Natural killer cell (primary cell): Measurements from ENCODE around the gene CERT1. TPM values are rescaled to one million over a fixed set of nuclear protein-coding genes. Genes with fewer than 3 reads are reported as not detected.

Experiments
- ATAC-seq, 3 donors: fragments of 150-1000 bp in 2 of 3; fragments of 200-7000 bp in 1 of 3; cut with Tn5 transposase; 1 replicate in 1 of 3; 2 replicates in 2 of 3; pipeline ENCODE4 v1.10.0; 2021; ENCODE audit warnings: mild to moderate bottlenecking in 2 of 3, moderate library complexity in 2 of 3
- DNase-seq, 2 donors: peaks; one replicate each; pipeline versions ENCODE4 v3.0.0 to v3.0.0-alpha.2; 2013 to 2021; ENCODE audit warnings: mixed read lengths in 1 of 2
- H3K27ac ChIP-seq: one replicate; pipeline ENCODE4 v1.5.1; 2013; ENCODE audit warnings: mild to moderate bottlenecking, low read length
- H3K27me3 ChIP-seq: one replicate; pipeline ENCODE4 v1.6.1; 2013; ENCODE audit warnings: low read length; ENCODE audit not compliant: control insufficient read depth, insufficient read depth
- H3K36me3 ChIP-seq: one replicate; pipeline ENCODE4 v1.6.1; 2013; ENCODE audit warnings: low read length; ENCODE audit not compliant: control insufficient read depth, insufficient read depth
- H3K4me1 ChIP-seq: one replicate; pipeline ENCODE4 v1.6.1; 2013; ENCODE audit warnings: low read length; ENCODE audit not compliant: control insufficient read depth, insufficient read depth
- H3K4me3 ChIP-seq: one replicate; pipeline ENCODE4 v1.5.1; 2013; ENCODE audit warnings: low read length
- H3K9me3 ChIP-seq: one replicate; pipeline ENCODE4 v1.6.1; 2013; ENCODE audit warnings: low read length; ENCODE audit not compliant: control insufficient read depth, insufficient read depth
- H3K27ac Mint-ChIP-seq, 2 donors: one replicate each; pipeline ENCODE4 v1.8.0; 2022; ENCODE audit warnings: mild to moderate bottlenecking in 2 of 2, mixed read lengths in 2 of 2, moderate library complexity in 1 of 2
- H3K27me3 Mint-ChIP-seq, 2 donors: one replicate each; pipeline ENCODE4 v1.8.0; 2022; ENCODE audit warnings: low read depth in 2 of 2, mixed read lengths in 2 of 2
- H3K36me3 Mint-ChIP-seq: one replicate; pipeline ENCODE4 v1.8.0; 2022; ENCODE audit warnings: mixed read lengths
- H3K4me1 Mint-ChIP-seq, 2 donors: one replicate each; pipeline ENCODE4 v1.8.0; 2022; ENCODE audit warnings: mixed read lengths in 2 of 2
- H3K4me3 Mint-ChIP-seq: one replicate; pipeline ENCODE4 v1.8.0; 2022; ENCODE audit warnings: mild to moderate bottlenecking, moderate library complexity, mixed read lengths
- H3K9me3 Mint-ChIP-seq, 2 donors: one replicate each; pipeline ENCODE4 v1.8.0; 2022; ENCODE audit warnings: mixed read lengths in 2 of 2
- CTCF ChIP-seq: fragments of 200-600 bp; IDR thresholded peaks from one replicate; pipeline ENCODE4 v1.8.0; 2022; ENCODE audit warnings: antibody characterized with exemption
- WGBS: methylation state at CpG from one replicate; pipeline ENCODE4 v1.1.7; 2013; ENCODE audit warnings: missing lambda C conversion rate; ENCODE audit not compliant: insufficient coverage; 5-methylcytosine and 5-hydroxymethylcytosine counted together
- intact Hi-C: fragments of 100-400 bp; cut with micrococcal nuclease; formaldehyde crosslinking; loops from one replicate; pipeline ENCODE4 v1.14.2; 2022
- total RNA-seq, 4 donors: library from RNA; stranded (reverse); fragments of 120-200 nt in 1 of 4; gene quantifications; one replicate each; pipeline versions ENCODE4 v1.2.3 to v1.2.4, GENCODE V29; 2013 to 2022

The CERT1 gene
- total RNA-seq, 3 donors from 2014 or later (not counting 1 experiment from before 2014, with no cell fraction given), result 50.1 to 51.4 (median 50.2) TPM

GRCh38 chr5:75513841-75514240 is 2.4 kb upstream of the CERT1 start:
- Histone ChIP-seq H3K36me3 (no peaks in the 10 kb centered on the region), H3K27ac (no peak overlapping the region), H3K4me3 (no peak overlapping the region), H3K27me3 (no peaks in the 10 kb centered on the region), H3K4me1 (peaks cover 14% of the 10 kb centered on the region), H3K9me3 (no peaks in the 10 kb centered on the region)
- no CpG with 5 or more reads among the region's 1 CpG for WGBS
- intact Hi-C loops, result loop anchor here (10.0 kb wide), 2 partner anchors 161 to 1949 kb away; partner anchors contain the start of genes ANKRA2 and UTP15
- Mint-ChIP-seq H3K27me3 (no peaks in the 10 kb centered on the region), H3K36me3 (no peaks in the 10 kb centered on the region), H3K4me3 (peak overlapping the region; percentile 13), H3K9me3 (no peaks in the 10 kb centered on the region), H3K27ac (peak overlapping the region in 1 of 2 donors; percentile 10), H3K4me1 (peaks cover 47 to 48% of the 10 kb centered on the region in 2 donors)
- DNase-seq (no peak), ATAC-seq (no peak)
- TF ChIP-seq CTCF, result no peak

- DNase-seq, result no peak
- no peak for TF ChIP-seq CTCF
- Histone ChIP-seq H3K27ac (peak overlapping the region; percentile 79), H3K36me3 (no peaks in the 10 kb centered on the region), H3K4me1 (peaks cover 14% of the 10 kb centered on the region), H3K4me3 (peak overlapping the region; percentile 62), H3K9me3 (no peaks in the 10 kb centered on the region), H3K27me3 (no peaks in the 10 kb centered on the region)
- Mint-ChIP-seq H3K36me3 (no peaks in the 10 kb centered on the region), H3K4me3 (peak overlapping the region; percentile 96), H3K4me1 (peaks cover 53 to 54% of the 10 kb centered on the region in 2 donors), H3K27ac (peak overlapping the region; percentile 86 to 92), H3K27me3 (no peaks in the 10 kb centered on the region), H3K9me3 (no peaks in the 10 kb centered on the region)
- 77% methylated on average over 14 of the region's 16 CpGs for WGBS
- intact Hi-C loops, result loop anchor here (10.0 kb wide), 2 partner anchors 162 to 1948 kb away; partner anchors contain the start of genes ANKRA2 and UTP15
- no peak for ATAC-seq
Observed at GRCh38 chr5:75512383-75513074, 1.1 kb upstream of the CERT1 start.

- Mint-ChIP-seq H3K9me3 (no peaks in the 10 kb centered on the region), H3K4me3 (peak overlapping the region; percentile 96), H3K27ac (peak overlapping the region; percentile 86 to 92), H3K27me3 (no peaks in the 10 kb centered on the region), H3K4me1 (peaks cover 51% of the 10 kb centered on the region in 2 donors), H3K36me3 (no peaks in the 10 kb centered on the region)
- H3K36me3 ChIP-seq, result no peaks in the 10 kb centered on the region
- H3K4me1 ChIP-seq, result peaks cover 14% of the 10 kb centered on the region
- intact Hi-C loops, result loop anchor here (1.0 to 10.0 kb wide), 4 partner anchors 164 to 1946 kb away; partner anchors contain the start of genes ANKRA2, HMGCR, POC5 and UTP15
- no peaks in the 10 kb centered on the region for H3K27me3 ChIP-seq
- H3K27ac ChIP-seq, result peak overlapping the region; percentile 64
- DNase-seq (peak; percentile 47 to 62), ATAC-seq (peak; percentile 48 to 67 (median 60))
- WGBS, result under 1% methylated on average over 54 of the region's 54 CpGs
- no peaks in the 10 kb centered on the region for H3K9me3 ChIP-seq
- H3K4me3 ChIP-seq, result peak overlapping the region; percentile 62
- TF ChIP-seq CTCF, result no peak
Observed at GRCh38 chr5:75510836-75511434, 494 bp downstream of the CERT1 start.
